Hepatocyte (in vitro differentiated cells): ENCODE measurements around the gene BAZ1B.

ENCODE experiments used
- CTCF ChIP-seq: fragments of 200-600 bp; sonication (generic); IDR thresholded peaks from 2 replicates; pipeline ENCODE4 v1.5.1; 2016; ENCODE audit warnings: antibody characterized with exemption, mild to moderate bottlenecking; ENCODE audit not compliant: poor library complexity
- EZH2 ChIP-seq: fragments of 200-600 bp; sonication (generic); IDR thresholded peaks from 2 replicates; pipeline ENCODE4 v1.6.1; 2016; ENCODE audit warnings: antibody characterized with exemption, mild to moderate bottlenecking, borderline replicate concordance
- EZH2phosphoT487 ChIP-seq: fragments of 200-600 bp; sonication (generic); IDR thresholded peaks from one replicate; pipeline ENCODE4 v1.6.1; 2018; ENCODE audit warnings: antibody characterized with exemption, mild to moderate bottlenecking, low read depth, moderate library complexity; ENCODE audit not compliant: unreplicated experiment, severe bottlenecking

GRCh38 chr7:73570977-73571376, 48.9 kb upstream of the BAZ1B start:
- TF ChIP-seq CTCF (no peak), EZH2 (no peak), EZH2phosphoT487 (no peak)
